Left hindlimb (tissue), 1 donor: Measurements from ENCODE around the gene OTOS.
A peak's percentile ranks its signal among the peaks of the same experiment; 100 is the strongest.

Source experiments
- DNase-seq: peaks from one replicate; pipeline ENCODE4 v3.0.0-alpha.2; 2018

Gene OTOS

DNA sequence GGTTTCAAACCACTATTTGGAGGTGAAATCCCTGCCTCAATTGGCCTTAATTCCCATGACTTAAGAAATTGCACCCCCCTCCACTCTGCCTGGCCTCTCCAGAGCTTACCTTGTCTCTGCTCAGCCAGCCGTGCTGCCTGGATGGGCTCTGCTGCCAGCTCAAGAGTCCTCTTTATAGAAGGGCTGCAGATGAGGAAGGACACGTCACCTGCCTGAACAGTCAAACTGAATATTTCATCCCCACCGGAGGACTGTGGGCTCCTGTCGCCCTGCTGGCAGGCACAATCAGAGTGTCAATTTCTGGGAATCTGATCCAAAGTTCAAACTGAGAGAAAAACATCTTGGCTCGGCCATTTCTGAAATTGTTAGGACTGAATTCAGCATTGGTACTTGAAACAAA is at the start of gene OTOS:
Gene OTOS (minus strand): TSS at position 148 of the 400 bp plus-strand sequence. CDS start 332 bp downstream, outside the sequence.
- no peak for DNase-seq

DNA sequence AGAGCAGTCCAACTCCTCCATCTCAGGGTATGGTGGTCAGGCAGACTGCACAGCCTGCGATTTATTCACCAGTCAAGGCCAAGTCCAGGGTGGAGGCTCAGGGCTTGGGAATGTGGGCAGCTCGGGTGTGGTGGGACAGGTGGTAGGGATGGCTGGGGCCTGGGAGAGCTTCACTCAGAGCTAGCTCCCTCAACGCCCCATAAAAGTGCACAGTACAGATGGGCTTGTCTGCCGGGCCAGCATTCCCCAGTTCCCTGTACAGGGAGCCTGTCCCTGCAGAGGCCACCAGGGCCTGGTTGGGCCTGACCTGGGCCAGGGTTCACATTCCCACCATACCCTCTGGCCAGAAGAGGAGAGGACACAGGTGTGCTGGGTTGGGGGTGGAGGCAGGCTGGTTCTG is 49.2 kb upstream of the OTOS start:
- DNase-seq, result peak; percentile 24

DNA sequence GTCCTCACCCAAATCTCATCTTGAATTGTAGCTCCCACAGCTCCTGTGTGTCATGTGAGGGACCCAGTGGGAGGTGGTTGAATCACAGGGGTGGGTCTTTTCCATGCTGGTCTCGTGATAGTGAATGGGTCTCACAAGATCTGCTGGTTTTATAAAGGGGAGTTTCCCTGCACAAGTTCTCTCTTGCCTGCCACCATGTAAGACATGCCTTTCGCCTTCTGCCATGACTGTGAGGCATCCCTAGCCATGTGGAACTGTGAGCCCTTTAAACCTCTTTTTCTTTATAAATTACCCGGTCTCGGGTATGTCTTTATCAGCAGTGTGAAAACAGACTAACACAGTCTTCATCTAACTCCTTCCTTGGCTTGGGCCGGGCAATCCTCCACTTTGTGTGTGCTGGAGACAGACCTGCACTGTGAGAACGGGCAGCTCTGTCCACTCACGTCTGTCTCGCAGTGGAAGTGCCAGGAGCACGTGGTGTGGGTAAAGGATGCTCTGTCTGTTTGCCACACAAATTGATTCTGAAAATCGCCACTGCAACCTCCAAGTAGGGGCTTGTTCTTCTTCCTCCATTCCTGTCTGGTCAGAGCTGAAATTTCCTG is 47.6 kb upstream of the OTOS start:
- DNase-seq, result peak; percentile 4

DNA sequence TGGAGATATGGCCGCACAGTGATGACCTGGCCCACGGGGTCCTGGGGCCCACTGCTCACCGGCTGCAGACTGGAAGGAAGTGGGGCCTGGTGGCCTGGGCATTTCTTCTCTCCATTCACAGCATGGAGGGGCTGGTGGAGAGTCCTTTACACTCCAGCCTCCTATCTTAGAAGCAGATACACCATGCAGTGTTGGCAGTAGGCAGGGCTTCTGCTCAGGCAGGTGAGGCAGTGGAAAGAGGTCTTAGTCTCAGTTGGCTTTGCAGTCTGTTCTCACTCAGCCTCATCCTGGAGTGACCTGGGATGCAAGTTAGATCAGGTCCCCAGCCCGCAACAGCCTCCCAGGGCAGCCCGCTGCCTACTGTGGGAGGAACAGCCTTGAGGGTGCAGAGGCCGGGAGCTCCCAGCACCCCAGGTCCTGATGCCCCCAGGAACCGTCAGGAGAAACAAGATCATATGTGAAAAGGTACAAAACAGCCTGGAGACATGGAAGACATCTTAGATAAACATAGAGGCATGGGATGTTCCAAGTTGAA is 45.8 kb upstream of the OTOS start:
- DNase-seq, result peak; percentile 3

DNA sequence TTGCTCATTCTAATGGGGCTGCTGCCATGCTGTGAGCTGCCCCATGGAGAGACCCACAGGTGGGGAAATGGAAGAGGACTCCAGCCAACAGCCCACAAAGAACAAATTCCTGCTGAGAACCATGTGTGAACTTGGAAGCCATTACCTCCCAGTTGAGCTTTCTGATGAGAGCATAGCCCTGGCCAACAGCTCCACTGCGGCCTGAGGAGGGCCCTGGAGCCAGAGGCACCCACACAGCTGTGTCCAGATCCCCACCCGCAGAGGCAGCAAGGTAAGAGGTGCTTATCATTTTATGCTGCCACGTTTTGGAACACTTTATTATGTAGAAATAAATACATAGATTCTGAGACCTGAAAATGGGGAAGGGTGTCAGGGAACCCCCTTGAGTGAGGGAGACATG is 44.2 kb upstream of the OTOS start:
- peak; percentile 13 for DNase-seq

DNA sequence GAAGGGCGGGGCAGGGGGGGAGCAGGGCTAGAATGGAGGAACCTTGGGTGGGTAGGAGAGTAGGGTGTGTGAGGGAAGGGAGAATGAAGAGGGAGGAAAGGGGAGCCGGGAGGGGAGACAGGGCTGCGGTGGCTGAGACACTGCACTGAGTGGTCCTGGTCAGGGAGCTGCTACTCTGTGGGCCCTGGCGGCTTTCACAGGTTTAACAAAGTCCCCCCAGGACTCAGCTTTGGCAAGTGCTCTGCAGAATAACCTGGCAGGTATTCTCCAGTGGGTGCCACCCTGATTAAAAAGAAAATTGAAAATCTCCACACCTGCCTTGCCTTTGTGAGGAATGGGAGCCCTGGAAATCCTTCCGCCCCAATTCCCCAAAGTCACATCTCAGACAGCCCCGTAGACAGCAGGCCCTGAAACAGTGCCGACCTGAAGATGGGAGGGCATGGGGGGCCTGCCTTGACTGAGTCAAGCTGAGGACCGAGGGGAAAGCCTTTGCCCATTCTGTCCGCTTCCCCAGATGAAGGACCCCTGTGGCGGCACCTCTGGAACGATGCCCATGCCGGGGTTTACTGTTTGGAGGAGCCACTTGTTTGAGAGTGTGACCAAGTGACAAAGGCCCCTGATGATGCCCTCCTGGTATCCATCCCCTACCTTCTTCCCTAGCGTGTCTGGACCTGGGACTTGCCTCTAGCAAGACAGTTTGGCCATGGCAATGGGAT is 43.6 kb upstream of the OTOS start:
- DNase-seq, result no peak

DNA sequence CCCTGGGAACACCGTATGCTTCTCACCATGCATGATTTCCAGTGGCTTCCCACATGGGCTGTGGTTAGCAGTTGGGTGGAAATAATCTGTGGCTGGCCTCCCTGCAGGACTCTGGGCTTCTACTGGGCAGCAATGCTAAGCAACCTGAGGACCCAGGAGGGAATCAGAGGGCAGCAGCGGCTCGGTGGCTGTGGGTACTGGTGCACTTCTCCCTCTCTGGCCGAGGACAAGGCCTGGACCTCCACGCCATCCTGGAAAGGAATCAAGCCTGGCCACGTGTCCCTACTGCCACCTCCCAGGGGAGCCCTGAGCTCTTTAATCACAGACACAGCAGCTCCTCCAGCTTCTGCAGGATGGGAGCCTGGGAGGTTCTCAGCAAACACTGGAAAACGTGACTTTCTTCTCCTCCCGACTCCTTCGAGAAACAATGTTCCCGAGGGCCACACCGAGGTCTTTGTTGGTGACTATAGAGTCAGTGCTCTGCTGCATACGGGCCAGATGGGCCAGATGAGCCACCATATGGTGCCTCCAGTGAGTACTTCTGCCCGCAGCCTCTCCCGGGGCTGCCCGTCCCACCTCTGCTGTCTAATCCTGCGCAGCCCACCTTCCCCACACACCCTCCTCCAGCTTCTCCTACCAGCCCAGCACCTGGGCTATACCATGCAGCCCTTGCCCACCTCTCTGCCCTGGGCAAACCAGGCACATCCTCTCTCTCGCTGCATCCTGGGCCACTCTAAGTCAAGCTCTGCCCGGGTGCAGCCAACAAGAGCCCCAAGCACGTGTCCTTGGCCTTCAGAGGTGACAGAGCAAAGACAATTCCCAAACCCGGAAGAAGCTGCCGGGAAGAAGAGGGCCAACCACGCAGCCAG is 42.8 kb upstream of the OTOS start:
- DNase-seq, result no peak

DNA sequence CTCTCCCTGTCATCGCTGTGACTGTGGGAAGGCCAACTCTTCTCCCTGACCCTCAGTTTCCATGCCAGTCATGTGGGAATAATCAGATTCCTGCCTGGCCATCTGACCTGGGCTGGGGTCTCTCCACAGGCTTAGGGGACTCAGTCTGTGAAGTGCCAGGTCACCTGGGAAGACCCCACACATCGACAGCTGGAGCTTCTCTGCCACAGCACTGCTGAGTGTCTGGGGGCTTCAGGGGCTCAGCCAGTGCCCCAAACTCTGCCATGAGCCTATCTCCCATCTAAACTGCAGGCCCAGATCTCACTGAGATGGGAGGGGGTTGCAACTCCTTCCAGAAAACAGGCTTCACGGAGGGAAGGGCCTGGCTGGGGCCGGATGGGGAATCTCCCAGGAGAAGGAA is 42.0 kb upstream of the OTOS start:
- no peak for DNase-seq

DNA sequence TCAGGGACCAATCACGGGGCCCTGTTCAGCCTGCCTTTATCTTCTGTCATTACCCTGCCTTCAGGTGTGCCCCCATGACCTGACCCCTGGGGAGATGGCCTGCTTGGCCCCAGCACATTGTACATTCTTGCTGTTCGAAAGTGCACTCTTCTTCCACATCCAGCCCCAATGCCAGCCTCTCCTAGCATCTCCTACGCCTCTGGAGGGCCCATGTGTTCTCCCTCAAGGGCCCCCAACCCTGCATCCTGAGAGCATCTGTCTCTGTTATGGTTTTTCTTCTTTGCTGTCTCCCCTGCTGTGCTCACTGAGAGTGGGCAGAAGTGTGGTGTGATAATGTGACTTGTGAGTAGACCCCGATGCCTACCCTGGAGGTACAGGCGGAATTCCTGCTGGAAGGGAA is 41.5 kb upstream of the OTOS start:
- no peak for DNase-seq

DNA sequence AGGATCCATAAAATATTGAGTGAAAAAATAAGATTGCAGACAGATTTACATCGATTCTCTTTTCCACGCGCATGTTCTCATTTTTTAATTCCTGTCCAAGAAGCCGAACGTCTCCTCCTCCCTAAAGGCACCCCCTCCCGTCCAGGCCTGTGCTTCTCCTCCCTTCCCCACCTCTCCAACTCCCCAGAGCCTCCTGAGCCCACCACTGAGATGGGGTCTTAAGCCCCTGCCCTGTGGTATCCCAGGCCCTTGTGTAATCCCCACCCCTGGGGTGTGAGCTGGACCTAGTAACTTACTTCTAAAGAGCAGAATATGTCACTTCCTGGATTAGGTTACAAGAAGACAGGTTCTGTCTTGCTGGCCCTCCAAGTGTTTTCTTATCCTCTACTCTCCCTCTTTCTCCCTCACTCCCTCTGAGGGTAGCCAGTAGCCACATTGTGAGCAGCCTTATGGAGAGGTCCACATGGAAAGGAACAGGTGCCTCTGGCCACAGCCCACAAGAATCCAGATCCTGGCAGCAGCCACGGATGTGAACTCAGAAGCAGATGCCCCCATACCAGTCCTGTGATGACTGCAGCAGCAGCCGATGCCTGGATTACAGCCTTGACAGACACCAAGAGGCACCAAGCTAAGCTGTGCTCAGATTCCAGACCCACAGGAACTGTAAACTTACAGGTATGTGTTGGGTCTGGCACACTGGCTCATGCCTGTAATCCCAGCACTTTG is 39.6 kb upstream of the OTOS start:
- no peak for DNase-seq

DNA sequence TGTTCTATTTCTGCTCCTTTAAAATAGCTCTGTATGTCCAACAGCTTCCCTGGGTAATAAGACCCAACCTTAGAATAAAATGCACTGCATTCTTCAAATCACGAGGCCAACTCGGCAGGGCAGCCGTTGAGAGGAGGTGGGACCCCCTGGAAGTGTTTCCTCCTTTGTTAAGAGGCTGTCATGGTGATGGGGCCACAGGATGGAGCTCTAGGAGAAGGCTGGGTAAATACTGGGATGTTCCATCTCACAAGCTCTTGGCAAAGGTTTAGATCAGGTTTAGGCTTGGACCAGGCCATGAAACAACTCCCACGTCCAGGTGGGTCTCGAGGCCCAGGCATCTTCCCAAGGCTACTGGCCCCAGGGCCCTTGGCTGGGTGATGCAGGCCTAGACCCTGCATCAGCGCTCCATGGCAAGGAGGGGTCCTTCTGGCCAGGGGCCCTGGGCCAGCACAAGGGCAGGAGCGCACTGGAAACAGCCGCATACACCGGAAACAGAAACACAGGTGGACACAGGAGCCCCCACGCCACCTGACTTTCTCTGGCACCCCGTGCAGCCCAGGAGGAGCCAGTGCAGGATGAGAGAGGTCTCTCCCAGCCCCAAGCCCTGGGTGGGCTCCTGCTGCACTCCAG is 38.8 kb upstream of the OTOS start:
- DNase-seq, result no peak

DNA sequence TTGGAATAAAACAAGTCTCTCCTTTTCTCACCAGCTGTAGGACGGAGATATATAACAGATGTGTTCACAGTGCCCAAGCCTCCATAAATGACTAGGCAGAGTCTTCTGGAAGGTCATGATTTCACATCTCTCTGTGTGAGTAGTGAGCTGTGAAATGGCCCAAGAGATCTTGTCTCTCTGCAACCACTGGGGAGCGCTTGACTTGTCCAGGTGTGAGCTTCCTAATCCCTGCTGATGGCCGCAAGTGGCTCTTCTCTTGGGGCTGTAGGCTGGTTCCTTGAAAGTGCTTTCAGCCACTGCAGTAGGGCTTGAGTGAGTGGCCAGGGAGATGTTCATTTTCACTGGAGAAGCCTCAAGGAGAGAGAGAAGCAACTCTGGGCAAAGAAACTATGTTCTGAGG is 38.1 kb upstream of the OTOS start:
- peak; percentile 21 for DNase-seq

DNA sequence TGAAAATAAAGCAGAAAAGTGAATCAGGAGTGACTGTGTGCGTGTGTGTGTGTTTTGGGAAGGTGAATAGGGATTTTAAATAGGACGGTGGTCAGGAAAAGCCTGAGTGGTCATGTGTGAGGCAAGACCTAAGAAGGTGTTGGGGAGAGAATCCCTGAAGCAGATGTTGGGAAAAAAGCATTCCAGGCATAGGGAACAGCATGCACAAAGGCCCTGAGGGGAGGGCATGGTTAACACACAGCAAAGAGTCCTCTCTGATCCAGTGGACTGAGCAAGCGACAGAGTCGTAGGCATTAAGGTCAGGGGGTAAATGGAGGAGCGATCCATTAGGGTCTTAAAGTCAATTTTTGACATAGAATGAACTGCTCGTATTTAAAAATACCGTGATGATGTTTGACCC is 34.0 kb upstream of the OTOS start:
- no peak for DNase-seq

DNA sequence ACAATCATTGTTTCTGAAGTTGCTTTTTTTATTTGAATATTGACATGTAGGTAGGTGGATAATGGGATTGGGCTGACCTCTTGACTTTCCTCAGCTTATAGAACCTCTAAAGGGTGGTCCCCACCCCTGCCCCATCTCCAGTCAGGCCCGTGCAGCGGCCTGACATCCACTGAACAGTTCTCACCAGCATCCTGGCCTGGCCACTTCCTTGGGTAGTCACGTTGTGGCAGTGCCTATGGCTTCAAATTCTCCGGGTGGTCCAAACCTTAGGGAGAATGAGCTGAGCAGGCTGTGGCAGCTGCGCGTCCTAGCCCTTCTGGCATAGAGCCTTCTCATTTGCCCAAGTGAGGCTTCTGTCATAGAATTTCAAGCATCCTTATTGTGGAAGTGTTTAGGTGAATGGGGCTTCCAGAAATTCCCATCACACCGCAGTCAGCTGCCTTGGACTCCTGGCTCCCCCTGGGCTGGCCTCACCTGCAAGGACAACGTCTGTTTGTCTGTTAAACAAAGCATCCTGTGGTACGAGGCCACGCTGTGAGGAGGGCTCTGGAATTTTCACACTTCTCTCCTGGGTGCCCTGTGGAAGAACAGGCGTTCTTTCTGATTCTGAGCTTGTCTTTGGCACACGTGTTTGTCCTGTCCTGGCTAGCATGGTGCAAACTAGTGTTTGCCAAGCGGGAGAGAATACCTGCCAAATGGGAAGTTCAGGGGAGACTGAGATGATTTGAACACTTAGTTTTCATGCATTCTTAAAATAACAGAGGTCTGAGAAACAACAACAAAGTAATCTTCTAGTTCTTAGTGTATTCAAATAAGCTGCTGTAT is 31.8 kb upstream of the OTOS start:
- DNase-seq, result no peak

DNA sequence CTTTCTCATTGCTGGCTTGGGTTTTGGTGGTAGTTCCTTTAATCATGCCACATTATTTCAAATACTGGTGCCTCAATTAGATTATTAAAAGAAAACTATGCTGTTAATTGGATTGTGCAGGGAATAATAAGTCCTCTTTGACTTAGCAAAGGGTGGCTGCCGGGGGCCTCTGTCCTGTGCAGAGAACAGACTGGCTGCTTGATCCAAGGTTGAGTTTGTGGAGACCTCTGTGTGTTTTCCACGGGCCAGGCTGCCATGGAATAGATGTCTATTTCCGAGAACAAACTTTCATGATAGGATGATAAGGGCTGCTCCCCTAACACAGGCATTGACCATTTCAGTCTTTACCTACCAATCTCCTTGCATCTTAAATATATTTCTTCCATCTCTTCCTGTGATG is 30.4 kb upstream of the OTOS start:
- no peak for DNase-seq

DNA sequence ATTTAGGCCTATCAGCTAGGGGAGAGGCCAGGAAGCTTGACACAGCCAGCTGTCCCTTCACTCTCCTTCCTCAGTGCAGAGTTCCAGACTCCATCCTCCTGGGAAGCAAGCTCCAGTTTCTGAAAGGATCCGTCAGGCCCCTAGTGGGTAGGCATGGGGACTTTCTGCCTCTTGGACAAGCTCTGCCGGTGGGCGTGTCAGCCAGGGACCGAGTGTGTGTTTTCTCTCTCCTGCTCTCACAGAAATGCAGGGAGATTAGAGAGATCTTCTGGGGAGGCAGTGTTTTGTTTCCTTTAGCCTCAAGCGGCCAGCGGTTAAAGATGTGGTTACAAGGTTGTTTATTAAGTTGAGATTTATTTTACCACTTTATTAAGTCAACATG is 29.9 kb upstream of the OTOS start:
- DNase-seq, result no peak

DNA sequence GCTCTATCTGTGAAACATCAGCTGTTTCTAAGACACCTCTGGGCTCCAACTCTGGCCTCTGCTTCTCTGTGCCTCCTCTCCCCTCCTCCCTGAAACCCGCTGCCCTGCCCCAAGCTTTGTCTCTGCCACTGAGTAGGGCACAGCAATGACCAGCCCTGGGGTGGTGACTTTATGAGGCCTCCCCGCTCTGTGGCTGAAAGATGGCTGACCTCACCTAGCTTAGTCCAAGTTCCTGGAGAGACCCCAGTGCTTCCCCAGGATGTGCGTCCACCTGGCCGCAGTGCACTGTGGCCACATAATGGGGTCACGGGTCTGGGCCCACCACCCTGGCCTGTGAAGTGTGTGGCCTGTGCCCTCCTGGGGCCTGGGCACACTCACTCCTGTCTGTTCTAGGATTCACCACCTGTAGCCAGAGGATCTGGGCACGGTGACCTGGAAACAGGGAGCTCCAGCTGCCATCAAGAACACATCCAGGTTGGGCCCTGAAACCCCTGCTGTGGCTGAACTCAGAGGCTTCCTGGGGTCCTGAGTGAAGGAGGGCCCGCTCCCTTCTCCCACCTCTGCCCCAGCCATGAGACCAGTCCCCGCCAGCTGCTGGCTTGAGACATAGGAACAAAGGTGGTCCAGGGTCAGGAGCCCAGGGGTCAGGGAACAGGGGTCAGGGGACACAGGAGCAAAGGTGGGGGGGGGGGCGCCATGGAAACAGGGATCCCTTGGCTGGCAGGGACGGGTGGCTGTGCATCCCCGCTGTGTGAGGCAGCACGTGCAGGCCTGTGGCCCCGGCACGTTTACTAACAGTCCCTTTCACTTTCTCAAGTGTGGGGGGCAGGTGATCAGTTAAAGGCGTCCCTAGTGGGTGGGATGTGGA is 29.3 kb upstream of the OTOS start:
- no peak for DNase-seq

DNA sequence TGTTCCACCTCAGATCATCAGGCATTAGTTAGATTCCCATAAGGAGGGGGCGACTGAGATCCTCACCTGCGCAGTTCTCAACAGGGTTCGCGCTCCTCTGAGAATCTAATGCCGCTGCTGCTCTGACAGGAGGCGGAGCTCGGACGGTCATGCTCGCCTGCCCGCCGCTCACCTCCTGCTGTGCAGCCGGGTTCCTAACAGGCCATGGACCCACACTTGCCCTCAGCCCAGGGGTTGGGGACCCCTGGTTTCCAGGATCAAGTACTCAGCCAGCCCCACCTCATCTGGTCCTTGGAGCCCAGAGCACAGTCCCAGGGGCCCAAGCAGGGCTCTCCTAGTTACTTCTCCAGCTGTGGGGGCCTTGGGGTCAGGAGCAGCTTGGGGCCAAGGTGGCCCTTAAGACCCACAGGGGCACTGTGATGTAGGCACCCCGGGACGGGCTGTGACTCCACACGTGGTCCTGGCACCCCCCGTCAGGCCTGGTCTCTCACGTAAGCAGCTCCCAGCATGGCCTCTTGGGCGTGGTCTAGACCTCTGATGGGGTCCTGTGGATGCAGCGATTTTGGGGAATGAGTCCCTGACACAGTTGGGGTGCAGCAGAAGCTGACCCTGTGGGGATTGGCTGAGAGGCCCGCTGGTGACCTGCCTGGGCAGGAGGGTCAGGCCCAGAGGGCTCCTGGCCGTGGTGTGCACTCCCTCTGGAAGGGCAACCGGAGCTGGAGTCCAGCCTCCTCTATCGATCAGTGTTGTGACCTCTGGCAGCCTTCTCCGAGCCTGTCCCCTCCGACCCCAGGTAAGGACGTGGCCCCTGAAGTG is 28.3 kb upstream of the OTOS start:
- no peak for DNase-seq

DNA sequence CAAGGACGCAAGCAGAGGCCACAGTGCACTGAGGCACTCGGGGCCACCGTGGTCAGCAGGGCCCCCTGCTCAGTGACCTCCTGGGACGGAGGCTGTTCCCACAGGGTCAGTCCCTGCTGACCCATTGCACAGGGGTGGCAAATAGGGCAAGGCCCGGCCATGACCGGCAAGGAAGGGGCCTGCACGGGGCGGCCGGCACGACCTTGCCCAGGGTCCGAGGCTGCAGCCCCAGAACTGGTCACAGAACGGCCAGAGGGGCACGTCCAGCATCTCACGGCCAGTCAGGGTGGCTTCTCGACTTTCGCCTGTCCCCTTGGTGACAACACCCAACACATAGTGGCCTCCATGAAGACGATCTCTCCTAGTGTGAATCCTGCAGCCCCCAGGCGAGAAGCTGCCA is 27.6 kb upstream of the OTOS start:
- DNase-seq, result no peak

DNA sequence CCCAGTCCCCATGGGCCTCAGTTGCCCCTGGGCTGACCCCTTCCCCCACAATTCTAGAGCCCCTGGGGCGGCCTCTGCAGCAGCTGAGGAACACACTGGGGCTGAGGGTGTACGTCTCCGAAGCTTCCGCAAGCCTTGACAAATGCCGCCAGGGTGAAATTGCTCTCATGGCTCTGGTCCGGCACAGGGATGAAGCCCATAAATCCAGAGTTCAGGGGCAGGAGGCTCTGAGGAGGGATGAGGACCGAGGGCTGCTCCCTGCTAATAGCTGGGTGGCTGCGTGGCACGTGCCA is 27.1 kb upstream of the OTOS start:
- DNase-seq, result no peak
